Left lobe of liver (tissue), 2 donors: ENCODE measurements around the gene SLC12A7. TPM values are rescaled to one million over a fixed set of nuclear protein-coding genes. Genes with fewer than 3 reads are reported as not detected.

Experiments
- ATAC-seq: fragments of 200-7000 bp; cut with Tn5 transposase; one replicate; pipeline ENCODE4 v1.9.1; 2020; ENCODE audit warnings: mild to moderate bottlenecking, moderate library complexity
- DNase-seq: peaks from one replicate; pipeline ENCODE4 v3.0.0-alpha.2; 2020; ENCODE audit warnings: low spot score
- total RNA-seq: library from RNA; stranded (reverse); gene quantifications from one replicate; pipeline ENCODE4 v1.2.1, GENCODE V29; 2021
- donor health status: DM: no; HTN: no; CAD: no; lungs with moderate emphysema.
- donor health status: DM: no; HTN: yes; CAD: no.

Gene SLC12A7
- total RNA-seq, 1 donor from 2014 or later = 56.5 TPM

GRCh38 chr5:1141834-1142233, 30.0 kb upstream of the SLC12A7 start:
- no peak for DNase-seq
- ATAC-seq = no peak

- DNase-seq = no peak
These were observed 28.9 kb upstream of the SLC12A7 start for GRCh38 chr5:1140818-1141189.

GRCh38 chr5:1140171-1140817, 28.4 kb upstream of the SLC12A7 start:
- ATAC-seq (peak; percentile 96), DNase-seq (peak; percentile 85)

More at GRCh38 chr5:1140818-1141189, 28.9 kb upstream of the SLC12A7 start:
- no peak for ATAC-seq

GRCh38 chr5:1139331-1140170, 27.7 kb upstream of the SLC12A7 start:
- ATAC-seq (no peak), DNase-seq (no peak)

- ATAC-seq (no peak), DNase-seq (no peak)
These were observed 26.8 kb upstream of the SLC12A7 start for GRCh38 chr5:1138445-1139245.

- DNase-seq = no peak
These were observed 25.9 kb upstream of the SLC12A7 start for GRCh38 chr5:1137567-1138444.

GRCh38 chr5:1136814-1137213, 25.0 kb upstream of the SLC12A7 start:
- DNase-seq (no peak), ATAC-seq (no peak)

More at GRCh38 chr5:1137567-1138444, 25.9 kb upstream of the SLC12A7 start:
- ATAC-seq = no peak

GRCh38 chr5:1135696-1136525, 24.0 kb upstream of the SLC12A7 start:
- DNase-seq (no peak), ATAC-seq (no peak)

- DNase-seq (no peak), ATAC-seq (peak; percentile 67)
These were observed 22.6 kb upstream of the SLC12A7 start for GRCh38 chr5:1134478-1134877.

- ATAC-seq = no peak
- no peak for DNase-seq
These were observed 21.8 kb upstream of the SLC12A7 start for GRCh38 chr5:1133510-1134201.

- ATAC-seq (no peak), DNase-seq (no peak)
These were observed 21.2 kb upstream of the SLC12A7 start for GRCh38 chr5:1133108-1133507.

GRCh38 chr5:1132570-1132969, 20.7 kb upstream of the SLC12A7 start:
- ATAC-seq = no peak
- no peak for DNase-seq

- no peak for DNase-seq
- ATAC-seq = no peak
These were observed 19.9 kb upstream of the SLC12A7 start for GRCh38 chr5:1131726-1132125.

- no peak for ATAC-seq
- DNase-seq = no peak
These were observed 19.3 kb upstream of the SLC12A7 start for GRCh38 chr5:1131191-1131621.

- ATAC-seq (no peak), DNase-seq (no peak)
These were observed 18.5 kb upstream of the SLC12A7 start for GRCh38 chr5:1130218-1130946.

GRCh38 chr5:1129711-1130055, 17.8 kb upstream of the SLC12A7 start:
- ATAC-seq = peak; percentile 76
- peak; percentile 94 for DNase-seq

- DNase-seq = no peak
- peak; percentile 19 for ATAC-seq
These were observed 17.3 kb upstream of the SLC12A7 start for GRCh38 chr5:1128977-1129710.
